Liver (tissue), 9 donors: ENCODE measurements around the gene TMEM9B. TPM values are rescaled to one million over a fixed set of nuclear protein-coding genes. Genes with fewer than 3 reads are reported as not detected.
"Not testable (repeated sequence)": the region's sequence is repeated elsewhere in the genome, so short reads cannot be mapped to it uniquely, and the experiment has no call there.

Source experiments
- DNase-seq: peaks from one replicate; pipeline ENCODE4 v3.0.0-alpha.2; 2017; ENCODE audit warnings: low spot score
- H3K27ac ChIP-seq, 2 donors: one replicate each; pipeline ENCODE4 v1.7.0; 2013; ENCODE audit warnings: inconsistent platforms in 2 of 2, low read length in 2 of 2, control low read depth in 1 of 2, low read depth in 1 of 2, mild to moderate bottlenecking in 1 of 2
- H3K27me3 ChIP-seq, 4 donors: one replicate each; pipeline versions ENCODE4 v1.6.1 to v1.7.0; 2013; ENCODE audit warnings: low read length in 3 of 4, inconsistent platforms in 1 of 4, mild to moderate bottlenecking in 1 of 4, moderate library complexity in 1 of 4; ENCODE audit not compliant: control insufficient read depth in 4 of 4, insufficient read depth in 4 of 4
- H3K36me3 ChIP-seq, 4 donors: one replicate each; pipeline versions ENCODE4 v1.6.1 to v1.7.0; 2013; ENCODE audit warnings: low read length in 3 of 4, mild to moderate bottlenecking in 3 of 4, low read depth in 1 of 4, moderate library complexity in 1 of 4; ENCODE audit not compliant: control insufficient read depth in 4 of 4, insufficient read depth in 3 of 4
- H3K4me1 ChIP-seq, 4 donors: one replicate each; pipeline versions ENCODE4 v1.6.1 to v1.7.0; 2013; ENCODE audit warnings: low read length in 3 of 4, mild to moderate bottlenecking in 3 of 4, moderate library complexity in 1 of 4; ENCODE audit not compliant: control insufficient read depth in 4 of 4, insufficient read depth in 4 of 4
- H3K4me3 ChIP-seq, 3 donors: one replicate each; pipeline versions ENCODE4 v1.6.1 to v1.7.0; 2013; ENCODE audit warnings: low read length in 3 of 3, control low read depth in 1 of 3, low read depth in 1 of 3, mild to moderate bottlenecking in 1 of 3
- H3K9ac ChIP-seq, 2 donors: one replicate each; pipeline ENCODE4 v1.7.0; 2013; ENCODE audit warnings: low read length in 2 of 2, mild to moderate bottlenecking in 2 of 2, moderate library complexity in 2 of 2, control low read depth in 1 of 2, low read depth in 1 of 2
- H3K9me3 ChIP-seq, 4 donors: one replicate each; pipeline versions ENCODE4 v1.6.1 to v1.7.0; 2013; ENCODE audit warnings: low read length in 3 of 4; ENCODE audit not compliant: control insufficient read depth in 4 of 4
- CTCF ChIP-seq: fragments of 150-350 bp; IDR thresholded peaks from 2 replicates; pipeline ENCODE4 v1.5.1; 2017; ENCODE audit warnings: improper control_type of control experiment, low read depth, low read length; ENCODE audit not compliant: missing input control
- EGR1 ChIP-seq, 2 donors: IDR thresholded peaks; 2 replicates each; pipeline ENCODE4 v1.6.1; 2016 to 2018; ENCODE audit warnings: antibody characterized with exemption in 2 of 2, low read depth in 2 of 2
- FOXA1 ChIP-seq: IDR thresholded peaks from 2 replicates; pipeline ENCODE4 v1.6.1; 2016; ENCODE audit warnings: antibody characterized with exemption
- FOXA2 ChIP-seq: IDR thresholded peaks from 2 replicates; pipeline ENCODE4 v1.6.1; 2016; ENCODE audit warnings: antibody characterized with exemption
- GABPA ChIP-seq, 2 donors: IDR thresholded peaks in 1 of 2; conservative IDR thresholded peaks in 1 of 2; 2 replicates each; pipeline ENCODE4 v1.6.1; 2016; ENCODE audit warnings: antibody characterized with exemption in 2 of 2, mild to moderate bottlenecking in 1 of 2, moderate library complexity in 1 of 2
- HNF4A ChIP-seq, 2 donors: conservative IDR thresholded peaks; 2 replicates each; pipeline ENCODE4 v1.6.1; 2016; ENCODE audit warnings: antibody characterized with exemption in 2 of 2, mild to moderate bottlenecking in 2 of 2
- HNF4G ChIP-seq: IDR thresholded peaks from 2 replicates; pipeline ENCODE4 v1.6.1; 2016; ENCODE audit warnings: antibody characterized with exemption
- JUND ChIP-seq, 2 donors: IDR thresholded peaks; 2 replicates each; pipeline ENCODE4 v1.6.1; 2016; ENCODE audit warnings: antibody characterized with exemption in 2 of 2
- MAX ChIP-seq: IDR thresholded peaks from 2 replicates; pipeline ENCODE4 v1.6.1; 2016; ENCODE audit warnings: antibody characterized with exemption
- NR2F2 ChIP-seq: IDR thresholded peaks from 2 replicates; pipeline ENCODE4 v1.6.1; 2016; ENCODE audit warnings: antibody characterized with exemption
- RAD21 ChIP-seq, 2 donors: IDR thresholded peaks; 2 replicates each; pipeline ENCODE4 v1.6.1; 2016; ENCODE audit warnings: antibody characterized with exemption in 2 of 2, mild to moderate bottlenecking in 2 of 2
- REST ChIP-seq: IDR thresholded peaks from 2 replicates; pipeline ENCODE4 v1.6.1; 2016; ENCODE audit warnings: antibody characterized with exemption, mild to moderate bottlenecking
- RXRA ChIP-seq, 2 donors: IDR thresholded peaks; 2 replicates each; pipeline ENCODE4 v1.6.1; 2017 to 2018; ENCODE audit warnings: antibody characterized with exemption in 2 of 2, mild to moderate bottlenecking in 1 of 2
- SP1 ChIP-seq: IDR thresholded peaks from 2 replicates; pipeline ENCODE4 v1.6.1; 2018; ENCODE audit warnings: antibody characterized with exemption, mild to moderate bottlenecking
- TAF1 ChIP-seq: conservative IDR thresholded peaks from 2 replicates; pipeline ENCODE4 v1.6.1; 2016; ENCODE audit warnings: antibody characterized with exemption, mild to moderate bottlenecking
- YY1 ChIP-seq: IDR thresholded peaks from 2 replicates; pipeline ENCODE4 v1.6.1; 2016; ENCODE audit warnings: antibody characterized with exemption, mild to moderate bottlenecking
- WGBS: extraction: QIAGEN DNeasy Blood & Tissue Kit; methylation state at CpG from one replicate; pipeline ENCODE4 v1.1.7; 2013; 5-methylcytosine and 5-hydroxymethylcytosine counted together
- polyA plus RNA-seq, 2 donors: library from polyadenylated mRNA; stranded (reverse) in 1 of 2; unstranded in 1 of 2; fragments of 200-250 nt in 1 of 2; fragments of >200 nt in 1 of 2; fragmentation: Nextera tagmentation in 1 of 2; extraction: Ambion mirVana in 1 of 2; gene quantifications; one replicate each; pipeline versions ENCODE4 v1.2.1 to v1.2.3, GENCODE V29; 2013 to 2015
- total RNA-seq, 2 donors: library from RNA; depleted of rRNA; stranded (reverse); fragments of >200 nt; gene quantifications; one replicate each; pipeline ENCODE4 v1.2.3, GENCODE V29; 2014
- TF ChIP-seq, protein P1 (sequence below): IDR thresholded peaks from 2 replicates; pipeline ENCODE4 v1.6.1; 2016; ENCODE audit warnings: antibody characterized with exemption
- TF ChIP-seq, protein P2 (sequence below): IDR thresholded peaks from 2 replicates; pipeline ENCODE4 v1.6.1; 2016; ENCODE audit warnings: antibody characterized with exemption
- donor health status: healthy.
- donor health status: healthy.
- donor health status: healthy.
- donor health status: healthy.
- donor health status: healthy.

TMEM9B gene
- total and polyA plus RNA-seq, 4 donors, result 17.0 to 23.9 (median 19.5) TPM

- no peaks in the 10 kb centered on the region for H3K4me1 ChIP-seq
- DNase-seq, result no peak
- no peaks in the 10 kb centered on the region for H3K9me3 ChIP-seq
- H3K36me3 ChIP-seq, result no peaks in the 10 kb centered on the region
- 88% methylated on average over 3 of the region's 3 CpGs for WGBS
- H3K27me3 ChIP-seq, result peaks cover 0 to 2% (median 0%) of the 10 kb centered on the region in 4 donors
- no peak overlapping the region for H3K9ac ChIP-seq
- TF ChIP-seq RAD21 (IDR thresholded peaks at IDR 0.05), result no peak
- TF ChIP-seq, protein P1, sequence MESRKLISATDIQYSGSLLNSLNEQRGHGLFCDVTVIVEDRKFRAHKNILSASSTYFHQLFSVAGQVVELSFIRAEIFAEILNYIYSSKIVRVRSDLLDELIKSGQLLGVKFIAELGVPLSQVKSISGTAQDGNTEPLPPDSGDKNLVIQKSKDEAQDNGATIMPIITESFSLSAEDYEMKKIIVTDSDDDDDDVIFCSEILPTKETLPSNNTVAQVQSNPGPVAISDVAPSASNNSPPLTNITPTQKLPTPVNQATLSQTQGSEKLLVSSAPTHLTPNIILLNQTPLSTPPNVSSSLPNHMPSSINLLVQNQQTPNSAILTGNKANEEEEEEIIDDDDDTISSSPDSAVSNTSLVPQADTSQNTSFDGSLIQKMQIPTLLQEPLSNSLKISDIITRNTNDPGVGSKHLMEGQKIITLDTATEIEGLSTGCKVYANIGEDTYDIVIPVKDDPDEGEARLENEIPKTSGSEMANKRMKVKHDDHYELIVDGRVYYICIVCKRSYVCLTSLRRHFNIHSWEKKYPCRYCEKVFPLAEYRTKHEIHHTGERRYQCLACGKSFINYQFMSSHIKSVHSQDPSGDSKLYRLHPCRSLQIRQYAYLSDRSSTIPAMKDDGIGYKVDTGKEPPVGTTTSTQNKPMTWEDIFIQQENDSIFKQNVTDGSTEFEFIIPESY, result no peak
- TF ChIP-seq CTCF, result no peak
- no peak for TF ChIP-seq FOXA2
- no peak for TF ChIP-seq NR2F2
- TF ChIP-seq, protein P2, sequence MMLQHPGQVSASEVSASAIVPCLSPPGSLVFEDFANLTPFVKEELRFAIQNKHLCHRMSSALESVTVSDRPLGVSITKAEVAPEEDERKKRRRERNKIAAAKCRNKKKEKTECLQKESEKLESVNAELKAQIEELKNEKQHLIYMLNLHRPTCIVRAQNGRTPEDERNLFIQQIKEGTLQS, result no peak
- no peak overlapping the region for H3K4me3 ChIP-seq
- no peak overlapping the region for H3K27ac ChIP-seq
These were observed 16.2 kb upstream of the TMEM9B start for GRCh38 chr11:8980485-8980884.

- H3K4me3 ChIP-seq, H3K36me3 ChIP-seq: not testable (repeated sequence)
- 92% methylated on average over 5 of the region's 7 CpGs for WGBS
These were observed 15.1 kb upstream of the TMEM9B start for GRCh38 chr11:8979365-8979764.

GRCh38 chr11:8973121-8973520 lies 8.9 kb upstream of the TMEM9B start:
- Histone ChIP-seq H3K4me1 (no peaks in the 10 kb centered on the region), H3K9me3 (no peaks in the 10 kb centered on the region), H3K9ac (no peak overlapping the region), H3K27me3 (no peaks in the 10 kb centered on the region), H3K27ac (no peak overlapping the region), H3K36me3 (peaks cover 0 to 2% (median 0%) of the 10 kb centered on the region in 4 donors), H3K4me3 (no peak overlapping the region)
- TF ChIP-seq HNF4A (conservative IDR thresholded peaks at IDR 0.05) (no peak), SP1 (no peak), FOXA1 (no peak), MAX (no peak), EGR1 (IDR thresholded peaks at IDR 0.05; ENCODE audit: low read depth in 2 of 2) (no peak), REST (no peak), TAF1 (no peak), JUND (IDR thresholded peaks at IDR 0.05) (no peak), RAD21 (IDR thresholded peaks at IDR 0.05) (no peak), YY1 (no peak), HNF4G (no peak), GABPA (IDR thresholded peaks at IDR 0.05 in 1 of 2, conservative IDR thresholded peaks at IDR 0.05 in 1 of 2) (no peak), RXRA (IDR thresholded peaks at IDR 0.05) (no peak), CTCF (no peak), NR2F2 (no peak)
- TF ChIP-seq, protein P2, result no peak
- no peak for DNase-seq
- 79% methylated on average over 3 of the region's 3 CpGs for WGBS

More at GRCh38 chr11:8979365-8979764, 15.1 kb upstream of the TMEM9B start:
- DNase-seq, H3K4me1 ChIP-seq, H3K27me3 ChIP-seq, H3K9ac ChIP-seq, H3K27ac ChIP-seq, H3K9me3 ChIP-seq: not testable (repeated sequence)
